Osteocyte (in vitro differentiated cells): ENCODE measurements around the gene CAVIN1. TPM values are rescaled to one million over a fixed set of nuclear protein-coding genes. Genes with fewer than 3 reads are reported as not detected.
A peak's percentile ranks its signal among the peaks of the same experiment; 100 is the strongest.

Source experiments
- DNase-seq: peaks from one replicate; pipeline ENCODE4 v3.0.0; 2021; ENCODE audit warnings: mixed read lengths; ENCODE audit not compliant: unreplicated experiment; ENCODE audit errors: extremely low spot score
- H3K27ac Mint-ChIP-seq: one replicate; pipeline ENCODE4 v1.8.0; 2021; ENCODE audit warnings: mild to moderate bottlenecking, mixed read lengths; ENCODE audit not compliant: unreplicated experiment
- H3K27me3 Mint-ChIP-seq: one replicate; pipeline ENCODE4 v1.8.0; 2021; ENCODE audit warnings: mixed read lengths; ENCODE audit not compliant: unreplicated experiment
- H3K36me3 Mint-ChIP-seq: one replicate; pipeline ENCODE4 v1.8.0; 2021; ENCODE audit warnings: mixed read lengths; ENCODE audit not compliant: unreplicated experiment
- H3K4me1 Mint-ChIP-seq: one replicate; pipeline ENCODE4 v1.8.0; 2021; ENCODE audit warnings: mixed read lengths; ENCODE audit not compliant: unreplicated experiment
- H3K4me3 Mint-ChIP-seq: one replicate; pipeline ENCODE4 v1.8.0; 2021; ENCODE audit warnings: mild to moderate bottlenecking, moderate library complexity, mixed read lengths; ENCODE audit not compliant: unreplicated experiment
- H3K9me3 Mint-ChIP-seq: one replicate; pipeline ENCODE4 v1.8.0; 2021; ENCODE audit warnings: mixed read lengths; ENCODE audit not compliant: unreplicated experiment
- CTCF ChIP-seq: fragments of 200-600 bp; sonication (generic); IDR thresholded peaks from 2 replicates; pipeline ENCODE4 v1.5.0; 2021; ENCODE audit warnings: antibody characterized with exemption, mild to moderate bottlenecking, moderate library complexity
- total RNA-seq: library from RNA; stranded (reverse); gene quantifications from 2 replicates; pipeline ENCODE4 v1.2.1, GENCODE V29; 2021

Gene CAVIN1
- total RNA-seq, 1 donor from 2014 or later, result 487 TPM

GRCh38 chr17:42407289-42407836 lies 15.7 kb downstream of the CAVIN1 start:
- H3K27me3 Mint-ChIP-seq, result no peaks in the 10 kb centered on the region
- H3K36me3 Mint-ChIP-seq, result peaks cover 19% of the 10 kb centered on the region
- no peak for DNase-seq
- H3K9me3 Mint-ChIP-seq, result no peaks in the 10 kb centered on the region
- no peak overlapping the region for H3K4me3 Mint-ChIP-seq
- no peak for TF ChIP-seq CTCF
- peaks cover 72% of the 10 kb centered on the region for H3K4me1 Mint-ChIP-seq
- peak overlapping the region; percentile 92 for H3K27ac Mint-ChIP-seq

DNA sequence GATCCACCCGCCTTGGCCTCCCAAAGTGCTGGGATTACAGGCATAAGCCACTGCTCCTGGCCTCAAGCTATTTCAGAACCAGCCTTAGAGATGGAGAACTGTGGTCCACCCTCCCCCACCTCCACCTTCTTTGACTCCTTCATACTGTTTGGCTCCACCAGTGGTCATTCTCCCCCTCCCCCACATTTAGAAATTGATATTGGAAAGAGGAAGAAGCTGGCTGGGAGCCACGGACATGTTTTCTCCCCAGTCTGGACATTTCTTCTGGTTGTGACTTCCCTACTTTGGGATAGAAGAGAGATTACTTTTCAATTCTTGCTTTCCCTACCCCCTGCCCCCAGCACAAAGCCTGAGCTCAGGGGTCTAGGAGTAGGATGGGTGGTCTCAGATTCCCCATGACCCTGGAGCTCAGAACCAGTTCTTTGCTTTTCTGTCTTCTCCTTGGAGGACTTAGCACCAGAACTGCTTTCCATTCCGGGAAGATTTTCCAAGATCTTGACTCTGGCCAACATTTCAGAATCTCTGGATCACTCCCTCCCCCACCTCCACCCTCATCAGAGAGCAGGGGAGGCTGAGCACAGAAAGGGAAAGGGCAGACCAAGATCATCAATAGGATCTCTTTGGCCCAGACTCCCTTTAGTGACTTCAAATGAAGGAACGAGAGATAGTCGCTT lies 16.3 kb downstream of the CAVIN1 start:
- peaks cover 72% of the 10 kb centered on the region for H3K4me1 Mint-ChIP-seq
- peak overlapping the region; percentile 92 for H3K27ac Mint-ChIP-seq

GRCh38 chr17:42405963-42406495 lies 17.0 kb downstream of the CAVIN1 start:
- H3K36me3 Mint-ChIP-seq, result peaks cover 17% of the 10 kb centered on the region
- H3K27me3 Mint-ChIP-seq, result no peaks in the 10 kb centered on the region
- TF ChIP-seq CTCF, result peak; percentile 85
- no peaks in the 10 kb centered on the region for H3K9me3 Mint-ChIP-seq
- no peak overlapping the region for H3K4me3 Mint-ChIP-seq
- peaks cover 66% of the 10 kb centered on the region for H3K4me1 Mint-ChIP-seq
- peak; percentile 91 for DNase-seq
- peak overlapping the region; percentile 92 for H3K27ac Mint-ChIP-seq

More for the DNA sequence above, 16.3 kb downstream of the CAVIN1 start:
- no peaks in the 10 kb centered on the region for H3K27me3 Mint-ChIP-seq
- no peak for TF ChIP-seq CTCF
- no peak overlapping the region for H3K4me3 Mint-ChIP-seq
- DNase-seq, result no peak
- H3K9me3 Mint-ChIP-seq, result no peaks in the 10 kb centered on the region
- peaks cover 18% of the 10 kb centered on the region for H3K36me3 Mint-ChIP-seq

DNA sequence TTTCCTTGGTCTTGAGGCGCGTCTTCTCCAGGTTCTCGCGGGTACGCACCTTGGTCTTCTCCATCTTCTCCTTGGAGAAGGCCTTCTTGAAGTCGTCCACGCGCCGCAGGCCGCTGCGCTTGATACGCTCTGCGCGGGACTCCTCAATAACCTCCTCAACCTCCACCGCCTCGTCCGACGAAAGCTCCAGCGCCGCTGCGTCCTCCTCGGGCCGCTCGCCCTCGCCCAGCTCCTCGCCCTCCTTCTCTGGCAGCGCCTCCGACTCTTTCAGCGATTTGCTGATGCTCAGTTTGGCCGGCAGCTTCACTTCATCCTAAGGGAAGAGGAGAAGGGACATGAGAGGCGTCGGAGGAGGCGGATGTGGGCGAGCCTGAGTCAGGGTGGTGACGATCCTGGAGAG lies 18.0 kb downstream of the CAVIN1 start:
- H3K27ac Mint-ChIP-seq, result no peak overlapping the region
- no peak for TF ChIP-seq CTCF
- no peak overlapping the region for H3K4me3 Mint-ChIP-seq
- no peaks in the 10 kb centered on the region for H3K27me3 Mint-ChIP-seq
- DNase-seq, result no peak
- peaks cover 13% of the 10 kb centered on the region for H3K36me3 Mint-ChIP-seq
- H3K4me1 Mint-ChIP-seq, result peaks cover 63% of the 10 kb centered on the region
- no peaks in the 10 kb centered on the region for H3K9me3 Mint-ChIP-seq

DNA sequence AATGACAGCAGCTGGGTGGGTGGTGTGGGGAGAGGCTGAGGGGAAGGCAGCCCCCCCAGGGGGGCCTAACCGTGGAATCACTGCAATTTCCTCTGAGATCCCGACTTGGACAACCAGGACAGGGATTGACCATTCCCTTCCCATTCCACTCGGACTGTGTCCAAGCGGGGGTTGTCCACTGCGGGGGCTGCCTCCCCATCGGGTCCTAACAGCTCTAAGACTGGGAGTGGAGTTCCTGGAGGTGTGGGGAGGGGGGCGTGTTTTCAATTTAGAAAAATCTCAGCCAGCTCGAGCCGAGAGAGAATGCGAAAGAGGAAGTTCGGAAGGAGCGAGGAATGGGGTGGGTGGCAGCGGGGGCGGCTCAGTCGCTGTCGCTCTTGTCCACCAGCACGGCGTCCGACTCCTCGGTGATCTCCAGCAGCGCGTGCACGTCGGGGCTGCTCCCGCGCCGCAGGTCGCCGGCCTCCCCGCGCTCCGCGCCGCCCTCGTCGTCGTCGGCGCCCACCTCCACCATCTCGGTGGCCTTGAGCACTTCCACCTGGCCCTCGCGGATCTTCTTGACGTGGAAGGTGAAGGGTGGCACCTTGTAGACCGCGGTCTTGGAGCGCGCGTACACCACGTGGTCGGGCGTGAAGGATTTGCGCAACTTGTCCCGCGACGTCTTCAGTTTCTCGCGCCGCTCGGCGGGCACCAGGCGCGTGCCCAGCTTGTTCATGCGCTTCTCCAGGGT lies 18.6 kb downstream of the CAVIN1 start:
- no peak for TF ChIP-seq CTCF
- no peak overlapping the region for H3K27ac Mint-ChIP-seq
- H3K4me3 Mint-ChIP-seq, result no peak overlapping the region
- DNase-seq, result no peak
- peaks cover 62% of the 10 kb centered on the region for H3K4me1 Mint-ChIP-seq
- no peaks in the 10 kb centered on the region for H3K9me3 Mint-ChIP-seq
- H3K36me3 Mint-ChIP-seq, result peaks cover 13% of the 10 kb centered on the region
- H3K27me3 Mint-ChIP-seq, result no peaks in the 10 kb centered on the region
